ENCODE data around the gene OSBPL8.

DNA sequence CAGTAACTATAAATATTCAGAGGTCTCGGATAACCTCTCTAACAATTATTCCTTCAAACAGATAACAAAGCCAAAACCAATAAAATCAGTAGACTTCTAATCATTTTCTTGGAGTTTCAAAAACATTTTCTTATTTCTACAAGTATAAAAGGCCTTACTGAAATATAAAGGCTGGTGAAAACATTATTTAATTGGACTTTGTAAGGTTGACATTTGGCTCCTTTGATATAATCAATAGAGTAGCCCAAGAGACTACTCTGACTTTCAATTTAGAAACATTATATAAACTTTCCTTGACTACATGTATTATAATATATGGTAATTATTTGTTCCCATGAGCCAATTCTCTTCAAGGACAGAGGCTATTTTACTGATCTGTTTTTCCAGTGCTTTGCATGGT, 68.3 kb downstream of the OSBPL8 start:
- TF ChIP-seq CTCF (IDR thresholded peaks at IDR 0.05): no peak
- TF ChIP-seq EZH2 (IDR thresholded peaks at IDR 0.05; ENCODE audit: borderline replicate concordance, insufficient read depth, low read depth, low read length, poor library complexity, severe bottlenecking): no peak

Data from B cell (primary cell).